HepG2 (cell line): ENCODE measurements around the gene JAK2. TPM values are rescaled to one million over a fixed set of nuclear protein-coding genes. Genes with fewer than 3 reads are reported as not detected.

ENCODE experiments used
- AKNA ChIP-seq: sonication (generic); formaldehyde crosslinking; IDR thresholded peaks from 2 replicates; pipeline ENCODE4 v1.4.0; 2020; ENCODE audit warnings: missing genetic modification reagents, borderline replicate concordance
- HMGXB3 ChIP-seq: sonication (generic); formaldehyde crosslinking; IDR thresholded peaks from 2 replicates; pipeline ENCODE4 v1.4.0; 2020; ENCODE audit warnings: missing genetic modification reagents, borderline replicate concordance
- KLF9 ChIP-seq: IDR thresholded peaks from 2 replicates; pipeline ENCODE4 v1.6.1; 2016; ENCODE audit warnings: low read depth
- ONECUT2 ChIP-seq: sonication (generic); formaldehyde crosslinking; IDR thresholded peaks from 2 replicates; pipeline ENCODE4 v1.4.0; 2020; ENCODE audit warnings: missing genetic modification reagents
- RFXANK ChIP-seq: IDR thresholded peaks from 2 replicates; pipeline ENCODE4 v1.6.1; 2016
- ZBTB1 ChIP-seq: sonication (generic); formaldehyde crosslinking; IDR thresholded peaks from 2 replicates; pipeline ENCODE4 v1.4.0; 2020; ENCODE audit warnings: missing genetic modification reagents, borderline replicate concordance
- polyA plus RNA-seq, 8 experiments: library from polyadenylated mRNA; depleted of rRNA in 3 of 8; stranded (reverse) in 7 of 8; unstranded in 1 of 8; fragments of >200 nt; fragmentation: Illumina TruSeq in 4 of 8; extraction: Trizol in 4 of 8; gene quantifications; 2 replicates each; pipeline versions ENCODE4 v1.2.1 to v1.2.3, GENCODE V29; 2011 to 2016; ENCODE audit warnings: low read depth in 4 of 8, missing spikeins in 1 of 8, mixed read lengths in 1 of 8; ENCODE audit not compliant: insufficient read depth in 1 of 8
- total RNA-seq, 5 experiments: library from RNA; depleted of rRNA; stranded (reverse); fragments of >200 nt; fragmentation: Illumina TruSeq; extraction: Trizol; gene quantifications; 2 replicates each; pipeline ENCODE4 v1.2.3, GENCODE V29; 2016; ENCODE audit warnings: low read depth in 1 of 5
- TF ChIP-seq, protein P1 (sequence below): sonication (generic); formaldehyde crosslinking; IDR thresholded peaks from 2 replicates; pipeline ENCODE4 v1.4.0; 2020; ENCODE audit warnings: missing genetic modification reagents
- TF ChIP-seq, protein P2 (sequence below): sonication (generic); formaldehyde crosslinking; IDR thresholded peaks from 2 replicates; pipeline ENCODE4 v1.4.0; 2020; ENCODE audit warnings: mild to moderate bottlenecking, missing genetic modification reagents
- TF ChIP-seq, protein P3 (sequence below): sonication (generic); formaldehyde crosslinking; IDR thresholded peaks from 2 replicates; pipeline ENCODE4 v1.4.0; 2020; ENCODE audit warnings: low read depth, mild to moderate bottlenecking, missing genetic modification reagents

JAK2 gene
- total and polyA plus RNA-seq, 2 of the 13 experiments (the other 11 are each of a cell fraction or from before 2014, with no cell fraction given), result 1.1 to 4.1 TPM

DNA sequence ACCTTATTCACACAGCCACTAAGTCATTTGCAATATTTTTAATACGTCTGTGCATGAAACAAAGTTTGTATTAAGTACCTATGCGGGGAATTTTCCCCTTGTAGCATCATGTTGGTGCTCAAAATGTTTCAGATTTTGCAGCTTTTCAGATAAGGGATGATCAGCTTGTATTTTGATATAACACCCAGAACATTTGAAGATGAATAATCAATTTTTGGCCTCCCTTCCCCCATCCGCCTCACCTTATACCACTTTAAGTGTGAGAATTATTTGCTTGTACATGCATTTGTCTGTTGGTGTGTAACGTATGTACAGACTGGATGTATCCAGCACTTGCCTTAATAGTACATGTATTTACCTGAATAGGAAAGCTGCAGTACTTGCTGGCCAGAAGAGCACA lies 1.7 kb downstream of the JAK2 start (continued):
- no peak for TF ChIP-seq HMGXB3 (CRISPR knock-in tag)
- TF ChIP-seq, protein P1, sequence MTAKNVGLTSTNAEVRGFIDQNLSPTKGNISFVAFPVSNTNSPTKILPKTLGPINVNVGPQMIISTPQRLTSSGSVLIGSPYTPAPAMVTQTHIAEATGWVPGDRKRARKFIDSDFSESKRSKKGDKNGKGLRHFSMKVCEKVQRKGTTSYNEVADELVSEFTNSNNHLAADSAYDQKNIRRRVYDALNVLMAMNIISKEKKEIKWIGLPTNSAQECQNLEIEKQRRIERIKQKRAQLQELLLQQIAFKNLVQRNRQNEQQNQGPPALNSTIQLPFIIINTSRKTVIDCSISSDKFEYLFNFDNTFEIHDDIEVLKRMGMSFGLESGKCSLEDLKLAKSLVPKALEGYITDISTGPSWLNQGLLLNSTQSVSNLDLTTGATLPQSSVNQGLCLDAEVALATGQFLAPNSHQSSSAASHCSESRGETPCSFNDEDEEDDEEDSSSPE, result no peak
- no peak for TF ChIP-seq ONECUT2 (CRISPR knock-in tag)
- TF ChIP-seq RFXANK (CRISPR knock-in tag), result no peak
- TF ChIP-seq KLF9 (CRISPR knock-in tag), result no peak
- TF ChIP-seq, protein P2, sequence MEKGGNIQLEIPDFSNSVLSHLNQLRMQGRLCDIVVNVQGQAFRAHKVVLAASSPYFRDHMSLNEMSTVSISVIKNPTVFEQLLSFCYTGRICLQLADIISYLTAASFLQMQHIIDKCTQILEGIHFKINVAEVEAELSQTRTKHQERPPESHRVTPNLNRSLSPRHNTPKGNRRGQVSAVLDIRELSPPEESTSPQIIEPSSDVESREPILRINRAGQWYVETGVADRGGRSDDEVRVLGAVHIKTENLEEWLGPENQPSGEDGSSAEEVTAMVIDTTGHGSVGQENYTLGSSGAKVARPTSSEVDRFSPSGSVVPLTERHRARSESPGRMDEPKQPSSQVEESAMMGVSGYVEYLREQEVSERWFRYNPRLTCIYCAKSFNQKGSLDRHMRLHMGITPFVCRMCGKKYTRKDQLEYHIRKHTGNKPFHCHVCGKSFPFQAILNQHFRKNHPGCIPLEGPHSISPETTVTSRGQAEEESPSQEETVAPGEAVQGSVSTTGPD, result no peak
- no peak for TF ChIP-seq ZBTB1 (CRISPR knock-in tag)
- TF ChIP-seq, protein P3, sequence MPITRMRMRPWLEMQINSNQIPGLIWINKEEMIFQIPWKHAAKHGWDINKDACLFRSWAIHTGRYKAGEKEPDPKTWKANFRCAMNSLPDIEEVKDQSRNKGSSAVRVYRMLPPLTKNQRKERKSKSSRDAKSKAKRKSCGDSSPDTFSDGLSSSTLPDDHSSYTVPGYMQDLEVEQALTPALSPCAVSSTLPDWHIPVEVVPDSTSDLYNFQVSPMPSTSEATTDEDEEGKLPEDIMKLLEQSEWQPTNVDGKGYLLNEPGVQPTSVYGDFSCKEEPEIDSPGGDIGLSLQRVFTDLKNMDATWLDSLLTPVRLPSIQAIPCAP (CRISPR knock-in tag), result no peak
- no peak for TF ChIP-seq AKNA
- TF ChIP-seq, all 625 proteins: peak for 0
